ENCODE measurements around the gene ELAC1.

DNA sequence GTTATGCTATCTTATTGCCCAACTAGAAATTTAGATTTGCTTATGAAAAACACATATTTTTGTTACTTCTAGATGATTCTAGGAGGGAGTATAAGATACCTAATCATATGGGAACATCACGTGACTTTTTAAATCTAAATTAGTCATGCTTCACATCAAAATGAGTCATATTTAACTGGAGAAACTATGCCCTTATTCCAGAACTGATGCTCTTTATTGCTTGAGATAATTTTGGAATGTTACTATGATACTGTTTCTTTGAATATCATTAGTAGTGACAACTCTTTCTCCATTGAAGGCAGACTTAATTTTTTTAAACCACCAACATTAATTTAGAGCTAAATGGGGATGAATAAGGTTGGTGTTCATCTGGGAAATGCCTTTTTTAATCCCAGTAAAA is 19.9 kb upstream of the ELAC1 start:
- TF ChIP-seq, protein P1, sequence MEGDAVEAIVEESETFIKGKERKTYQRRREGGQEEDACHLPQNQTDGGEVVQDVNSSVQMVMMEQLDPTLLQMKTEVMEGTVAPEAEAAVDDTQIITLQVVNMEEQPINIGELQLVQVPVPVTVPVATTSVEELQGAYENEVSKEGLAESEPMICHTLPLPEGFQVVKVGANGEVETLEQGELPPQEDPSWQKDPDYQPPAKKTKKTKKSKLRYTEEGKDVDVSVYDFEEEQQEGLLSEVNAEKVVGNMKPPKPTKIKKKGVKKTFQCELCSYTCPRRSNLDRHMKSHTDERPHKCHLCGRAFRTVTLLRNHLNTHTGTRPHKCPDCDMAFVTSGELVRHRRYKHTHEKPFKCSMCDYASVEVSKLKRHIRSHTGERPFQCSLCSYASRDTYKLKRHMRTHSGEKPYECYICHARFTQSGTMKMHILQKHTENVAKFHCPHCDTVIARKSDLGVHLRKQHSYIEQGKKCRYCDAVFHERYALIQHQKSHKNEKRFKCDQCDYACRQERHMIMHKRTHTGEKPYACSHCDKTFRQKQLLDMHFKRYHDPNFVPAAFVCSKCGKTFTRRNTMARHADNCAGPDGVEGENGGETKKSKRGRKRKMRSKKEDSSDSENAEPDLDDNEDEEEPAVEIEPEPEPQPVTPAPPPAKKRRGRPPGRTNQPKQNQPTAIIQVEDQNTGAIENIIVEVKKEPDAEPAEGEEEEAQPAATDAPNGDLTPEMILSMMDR (IDR thresholded peaks at IDR 0.05; ENCODE audit: low read length): no peak
- TF ChIP-seq EZH2 (optimal IDR thresholded peaks at IDR 0.05; ENCODE audit: low read depth, low read length): no peak

Measured in MM.1S (cell line).